ENCODE results near the gene OR2L2.

DNA sequence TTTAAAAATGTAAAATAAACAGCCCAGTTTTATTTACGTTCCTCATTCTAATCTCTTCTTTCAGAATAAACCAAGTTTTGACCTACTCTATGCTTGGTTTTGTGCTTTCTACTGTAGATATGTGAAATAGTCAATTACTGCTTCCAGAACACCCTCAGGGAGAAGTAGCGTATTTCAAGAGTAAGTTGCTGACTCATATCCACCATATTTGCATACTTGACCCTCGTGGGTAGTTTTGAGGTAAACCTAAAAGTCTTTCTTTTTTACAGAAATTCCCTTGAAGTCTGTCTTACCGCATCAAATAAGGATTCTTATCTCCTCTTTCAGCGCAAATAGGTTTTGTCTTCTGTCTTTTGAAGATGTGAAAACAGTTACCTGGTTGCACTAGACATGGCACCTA is 15.3 kb downstream of the OR2L2 start:
- TF ChIP-seq, protein P1, sequence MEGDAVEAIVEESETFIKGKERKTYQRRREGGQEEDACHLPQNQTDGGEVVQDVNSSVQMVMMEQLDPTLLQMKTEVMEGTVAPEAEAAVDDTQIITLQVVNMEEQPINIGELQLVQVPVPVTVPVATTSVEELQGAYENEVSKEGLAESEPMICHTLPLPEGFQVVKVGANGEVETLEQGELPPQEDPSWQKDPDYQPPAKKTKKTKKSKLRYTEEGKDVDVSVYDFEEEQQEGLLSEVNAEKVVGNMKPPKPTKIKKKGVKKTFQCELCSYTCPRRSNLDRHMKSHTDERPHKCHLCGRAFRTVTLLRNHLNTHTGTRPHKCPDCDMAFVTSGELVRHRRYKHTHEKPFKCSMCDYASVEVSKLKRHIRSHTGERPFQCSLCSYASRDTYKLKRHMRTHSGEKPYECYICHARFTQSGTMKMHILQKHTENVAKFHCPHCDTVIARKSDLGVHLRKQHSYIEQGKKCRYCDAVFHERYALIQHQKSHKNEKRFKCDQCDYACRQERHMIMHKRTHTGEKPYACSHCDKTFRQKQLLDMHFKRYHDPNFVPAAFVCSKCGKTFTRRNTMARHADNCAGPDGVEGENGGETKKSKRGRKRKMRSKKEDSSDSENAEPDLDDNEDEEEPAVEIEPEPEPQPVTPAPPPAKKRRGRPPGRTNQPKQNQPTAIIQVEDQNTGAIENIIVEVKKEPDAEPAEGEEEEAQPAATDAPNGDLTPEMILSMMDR (IDR thresholded peaks at IDR 0.05): no peak
- TF ChIP-seq POLR2A (IDR thresholded peaks at IDR 0.05): no peak

Measured in suprapubic skin (tissue), 3 donors.